HG03103 (cell line): ENCODE data around the gene IFI27L2.

Experiments used
- ATAC-seq: cut with Tn5 transposase; IDR thresholded peaks from one replicate; pipeline ENCODE4 v1.9.1; 2021; ENCODE audit warnings: low read depth; ENCODE audit not compliant: unreplicated experiment

IFI27L2 gene

GRCh38 chr14:94103554-94104150, 25.8 kb downstream of the IFI27L2 start:
- ATAC-seq: no peak

DNA sequence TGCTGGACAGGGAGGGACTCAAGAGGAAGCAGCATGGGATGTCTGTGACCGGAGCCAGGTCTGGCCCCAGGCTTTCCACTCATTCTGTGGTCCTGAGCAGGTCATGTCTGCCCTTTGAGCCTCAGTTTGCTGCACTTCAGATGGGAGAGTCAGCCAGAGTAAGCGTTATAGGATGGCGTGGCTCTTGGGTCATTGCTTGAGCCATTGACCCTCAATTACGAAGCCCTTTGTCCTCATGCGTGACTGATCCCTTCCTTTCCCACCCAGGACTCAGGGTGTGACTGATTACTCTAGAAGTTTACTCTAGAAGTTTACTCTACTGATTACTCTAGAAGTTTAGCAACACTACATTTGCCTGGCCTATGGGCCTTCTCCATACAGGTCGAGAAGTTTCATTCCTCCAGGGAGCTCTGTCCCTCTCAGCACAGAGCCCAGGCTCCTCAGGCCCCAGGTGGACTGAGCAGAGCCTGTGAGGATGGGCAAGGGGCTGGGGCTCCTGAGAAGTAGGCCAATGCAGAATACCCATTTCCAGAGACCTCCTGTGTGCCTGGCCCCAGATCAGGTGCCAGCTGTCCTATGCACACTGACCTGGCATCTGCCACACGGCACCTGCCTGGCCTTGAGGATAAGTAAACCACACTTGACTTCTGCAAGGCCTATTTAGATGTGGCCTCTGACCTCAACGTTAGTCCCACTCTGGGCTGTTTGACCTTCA, 26.5 kb downstream of the IFI27L2 start:
- ATAC-seq: no peak

GRCh38 chr14:94101748-94102147, 27.7 kb downstream of the IFI27L2 start:
- no peak for ATAC-seq

- no peak for ATAC-seq
Measured at GRCh38 chr14:94100847-94101246, 28.6 kb downstream of the IFI27L2 start.

- ATAC-seq: no peak
Measured at GRCh38 chr14:94099006-94099405, 30.4 kb downstream of the IFI27L2 start.

DNA sequence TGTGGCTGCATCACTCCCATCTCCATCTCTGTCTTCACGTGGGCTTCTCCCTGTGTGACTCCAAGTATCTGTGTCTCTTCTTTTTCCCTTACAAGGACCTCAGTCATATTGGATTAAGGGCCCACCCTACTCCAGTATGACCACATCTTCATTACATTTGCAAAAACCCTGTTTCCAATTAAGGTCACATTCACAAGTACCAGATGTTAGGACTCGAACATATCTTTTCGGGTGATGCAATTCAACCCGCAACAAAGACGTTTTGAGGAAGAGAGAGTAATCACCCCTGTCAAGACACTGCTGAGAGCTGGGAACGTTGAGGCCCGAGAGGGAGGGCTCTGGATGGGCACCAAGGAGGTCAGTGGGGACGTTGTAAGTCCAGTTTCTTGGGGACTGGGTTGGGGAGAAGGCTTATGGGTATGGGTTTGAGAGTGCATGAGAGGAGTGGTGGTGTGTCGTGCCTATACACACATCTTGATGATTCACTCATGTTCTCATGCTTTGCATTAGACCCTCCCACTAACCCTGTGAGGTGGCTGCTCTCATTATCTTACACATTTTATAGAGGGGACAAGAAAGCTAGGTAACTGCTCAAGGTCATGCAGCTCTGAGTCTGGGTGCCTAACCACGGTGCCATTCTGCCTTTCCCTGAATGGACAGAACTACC, 30.9 kb downstream of the IFI27L2 start:
- ATAC-seq: no peak

DNA sequence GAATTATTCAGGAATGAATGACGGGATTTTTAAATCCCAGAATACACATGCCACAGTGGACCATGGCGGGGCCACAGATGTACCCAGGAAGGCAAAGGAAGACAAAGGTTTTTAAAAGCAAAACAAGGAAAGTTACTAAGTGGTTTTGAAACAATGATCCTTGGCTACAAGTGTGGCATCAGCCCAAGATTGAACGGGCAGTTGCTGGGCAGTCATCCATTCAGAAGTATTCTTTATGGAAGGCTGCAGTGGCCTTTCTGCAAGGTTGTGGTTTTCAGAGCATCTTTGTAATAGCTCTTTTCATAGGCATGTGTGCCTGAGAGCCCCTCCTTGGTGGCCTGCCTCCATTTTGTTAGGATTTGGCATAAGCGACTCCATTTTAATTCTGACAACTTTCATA, 32.3 kb downstream of the IFI27L2 start:
- no peak for ATAC-seq

DNA sequence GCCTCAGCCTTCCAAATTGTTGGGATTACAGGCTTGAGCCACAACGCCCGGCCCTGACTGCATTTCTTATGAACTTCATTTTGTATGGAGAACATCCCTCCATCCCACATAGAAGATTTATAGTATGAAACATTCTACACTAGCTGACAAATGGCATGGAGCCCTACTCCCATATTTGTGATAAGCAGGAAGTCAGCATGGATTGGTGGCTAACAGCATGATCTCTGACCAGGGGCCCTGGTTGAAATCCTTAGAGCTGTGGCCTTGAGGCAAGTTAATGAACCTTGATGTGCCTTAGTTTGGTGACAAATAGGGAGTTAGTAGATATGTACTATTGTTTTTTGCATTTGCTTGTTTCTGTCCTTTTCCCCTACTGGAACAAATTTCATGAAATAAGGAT, 36.0 kb downstream of the IFI27L2 start:
- ATAC-seq: no peak

GRCh38 chr14:94089479-94089878, 39.9 kb downstream of the IFI27L2 start:
- no peak for ATAC-seq

DNA sequence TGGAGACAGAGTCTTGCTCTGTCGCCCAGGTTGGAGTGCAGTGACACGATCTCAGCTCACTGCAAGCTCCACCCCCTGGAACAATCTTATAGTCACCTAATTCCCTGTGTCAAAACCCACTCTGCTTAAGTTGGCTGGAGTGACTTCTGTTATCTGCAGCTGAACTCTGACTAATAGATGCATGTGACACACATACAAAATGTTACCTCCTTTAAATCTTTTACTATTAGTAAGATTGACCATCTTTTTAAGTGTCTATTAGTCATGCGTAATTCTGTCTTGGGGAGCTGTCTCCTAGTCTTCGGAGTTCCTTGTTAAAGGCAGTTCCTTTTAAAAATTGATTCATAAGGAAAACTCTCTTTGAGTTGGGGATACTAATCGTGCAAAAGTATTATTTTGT, 40.9 kb downstream of the IFI27L2 start:
- no peak for ATAC-seq

GRCh38 chr14:94087891-94088290, 41.5 kb downstream of the IFI27L2 start:
- ATAC-seq: no peak

- peak; percentile 15 for ATAC-seq
Measured at GRCh38 chr14:94081386-94081820, 48.0 kb downstream of the IFI27L2 start.

DNA sequence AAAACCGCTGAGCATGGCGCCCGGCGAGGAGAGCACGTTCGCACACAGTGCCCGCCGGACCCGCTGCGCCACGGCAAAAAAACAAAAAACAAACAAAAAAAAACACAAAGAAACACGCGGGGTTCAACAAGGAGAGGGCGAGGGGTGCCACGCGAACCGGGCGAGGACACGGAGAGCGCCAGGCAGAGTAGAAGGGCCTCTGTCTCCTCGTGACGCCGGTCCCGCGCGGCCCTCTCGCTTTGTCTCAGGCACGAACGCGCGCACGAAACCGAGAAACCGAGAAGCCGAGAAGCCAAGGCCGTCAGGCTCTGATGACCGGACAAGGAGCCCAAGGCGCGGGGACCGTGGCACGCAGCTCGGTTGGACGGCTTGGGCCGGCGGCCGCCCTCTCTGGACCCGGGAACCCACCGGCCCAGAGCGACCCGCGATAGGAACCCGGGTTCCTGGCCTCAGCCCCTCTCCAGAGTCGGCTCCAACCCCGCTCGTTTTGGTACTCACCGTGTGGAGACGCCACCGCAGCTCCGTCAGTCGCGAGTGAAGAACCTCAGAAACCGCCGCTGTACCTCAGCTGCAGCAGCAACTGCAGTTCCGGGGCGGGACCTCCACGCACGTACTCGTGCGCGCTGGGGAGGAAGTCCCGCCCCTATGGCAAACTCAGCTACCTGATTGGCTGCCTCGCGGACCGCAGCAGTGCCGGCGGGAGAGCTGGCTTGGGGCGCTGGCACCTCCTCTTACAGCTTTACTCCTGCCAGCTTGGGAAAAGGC, 48.6 kb downstream of the IFI27L2 start, which contains the start of the genes DDX24 and IFI27L1:
TSS of gene DDX24 (minus strand) at position 582 of the 765 bp plus-strand sequence. CDS start 1,460 bp downstream, outside the sequence.
TSS of gene IFI27L1 (plus strand) at position 690 of the 765 bp plus-strand sequence. CDS start 15,628 bp downstream, outside the sequence.
- ATAC-seq: peak; percentile 98

- peak; percentile 4 for ATAC-seq
Measured at GRCh38 chr14:94079891-94080620, 49.3 kb downstream of the IFI27L2 start.

DNA sequence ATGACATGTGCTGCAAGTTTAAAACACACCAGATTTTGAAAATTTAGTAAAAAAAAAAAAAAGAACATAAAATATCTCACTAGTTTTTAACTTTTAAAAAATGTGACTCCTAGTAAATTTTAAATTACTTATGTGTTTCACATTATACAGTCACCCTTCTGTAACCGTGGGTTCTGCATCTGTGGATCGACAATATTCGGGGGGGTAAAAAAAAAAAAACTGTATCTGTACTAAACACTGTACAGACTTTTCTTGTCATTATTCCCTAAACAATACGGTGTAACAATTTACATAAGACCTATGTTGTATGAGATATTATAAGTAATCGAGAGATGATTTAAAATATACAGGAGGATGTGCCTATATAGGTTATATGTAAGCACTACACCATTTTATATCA, 51.6 kb downstream of the IFI27L2 start:
- no peak for ATAC-seq
